K562 (cell line): Measurements from ENCODE around the gene UMAD1. TPM values are rescaled to one million over a fixed set of nuclear protein-coding genes. Genes with fewer than 3 reads are reported as not detected.
A peak's percentile ranks its signal among the peaks of the same experiment; 100 is the strongest.

Experiments used
- ATAC-seq: fragments of 200-7000 bp; cut with Tn5 transposase; 3 replicates; pipeline ENCODE4 v1.9.1; 2020; ENCODE audit warnings: moderate library complexity
- BruUV-seq: library from RNA; stranded (reverse); fragments of 400-500 nt; replicated peaks from 2 replicates; lab custom pipeline; 2021; lab: Mats Ljungman, UMichigan
- CTCF ChIA-PET: fragments of 300-600 bp; formaldehyde crosslinking; extraction: SDS; loops from one replicate; lab custom pipeline; 2021; ENCODE audit warnings: low intra/inter-chr PET ratio; lab: Yijun Ruan, JAX
- POLR2A ChIA-PET: fragments of 300-600, 350-650 bp; sonication (Branson Sonifier 250); formaldehyde crosslinking; extraction: SDS; loops from one replicate; lab custom pipeline; 2021; ENCODE audit warnings: antibody characterized with exemption, inconsistent platforms; lab: Yijun Ruan, JAX
- DNase-seq, 4 experiments: peaks; one replicate each; pipeline versions ENCODE4 v3.0.0 to v3.0.0-alpha.2; 2011 to 2018; ENCODE audit warnings: low spot score in 3 of 4, mixed read lengths in 3 of 4; ENCODE audit errors: extremely low read depth in 1 of 4
- FAIRE-seq: peaks from 2 replicates; lab custom pipeline; 2011; peaks lifted over from hg19 to GRCh38; lab: Jason Lieb, UNC
- H2AFZ ChIP-seq: 2 replicates; pipeline ENCODE4 v1.6.0; 2011; ENCODE audit warnings: low read depth, low read length, control low read depth, inconsistent platforms
- H3K27ac ChIP-seq: fragments of 200-600 bp; 3 replicates; pipeline ENCODE4 v1.8.0; 2011; ENCODE audit warnings: low read depth, mild to moderate bottlenecking, control low read depth, inconsistent platforms, low read length, moderate library complexity, mixed read lengths; ENCODE audit errors: extremely low read depth
- H3K27me3 ChIP-seq, 2 experiments: fragments of 300-600 bp in 1 of 2; 2 replicates in 1 of 2; 3 replicates in 1 of 2; pipeline versions ENCODE4 v1.6.0 to v1.8.0; 2011; ENCODE audit warnings: inconsistent platforms in 2 of 2, low read length in 2 of 2, mild to moderate bottlenecking in 1 of 2, mixed read lengths in 1 of 2, moderate library complexity in 1 of 2; ENCODE audit not compliant: control insufficient read depth in 2 of 2, insufficient read depth in 2 of 2
- H3K36me3 ChIP-seq: fragments of 300-600 bp; 3 replicates; pipeline ENCODE4 v1.8.0; 2011; ENCODE audit warnings: mild to moderate bottlenecking, low read length, inconsistent platforms; ENCODE audit not compliant: control insufficient read depth, insufficient read depth
- H3K4me1 ChIP-seq, 2 experiments: fragments of 200-600 bp in 1 of 2; replicated peaks in 1 of 2; 2 replicates in 1 of 2; 3 replicates in 1 of 2; pipeline versions ENCODE4 v1.5.1 to v1.8.0; 2011; ENCODE audit warnings: inconsistent platforms in 2 of 2, low read length in 2 of 2, mild to moderate bottlenecking in 1 of 2, mixed read lengths in 1 of 2, moderate library complexity in 1 of 2; ENCODE audit not compliant: control insufficient read depth in 2 of 2, insufficient read depth in 2 of 2
- H3K4me2 ChIP-seq: 2 replicates; pipeline ENCODE4 v1.6.1; 2011; ENCODE audit warnings: low read length, control low read depth, inconsistent platforms, mixed read lengths; ENCODE audit not compliant: insufficient read depth
- H3K4me3 ChIP-seq: fragments of 200-600 bp; sonication (generic), shearing (Covaris generic); 2 replicates; pipeline ENCODE4 v1.5.1; 2016; ENCODE audit warnings: control low read depth, inconsistent platforms
- H3K79me2 ChIP-seq: fragments of 200-600 bp; 3 replicates; pipeline ENCODE4 v1.8.0; 2011; ENCODE audit warnings: low read length, inconsistent platforms; ENCODE audit not compliant: control insufficient read depth, insufficient read depth
- H3K9ac ChIP-seq, 2 experiments: 2 replicates each; pipeline versions ENCODE4 v1.6.0 to v1.6.1; 2011; ENCODE audit warnings: low read depth in 2 of 2, low read length in 2 of 2, control low read depth in 1 of 2, inconsistent platforms in 1 of 2, mild to moderate bottlenecking in 1 of 2, mixed read lengths in 1 of 2; ENCODE audit not compliant: insufficient read depth in 1 of 2
- H3K9me1 ChIP-seq: one replicate; pipeline ENCODE4 v1.6.0; 2011; ENCODE audit warnings: inconsistent platforms, mild to moderate bottlenecking, low read length, moderate library complexity; ENCODE audit not compliant: control insufficient read depth, insufficient read depth
- H3K9me3 ChIP-seq: replicated peaks from 2 replicates; pipeline ENCODE4 v1.5.1; 2011; ENCODE audit warnings: low read depth, low read length, inconsistent platforms; ENCODE audit not compliant: control insufficient read depth, insufficient read depth
- H4K20me1 ChIP-seq: replicated peaks from 2 replicates; pipeline ENCODE4 v1.6.1; 2011; ENCODE audit warnings: low read length, inconsistent platforms, mixed read lengths; ENCODE audit not compliant: control insufficient read depth, insufficient read depth
- CEBPG ChIP-seq, 3 experiments: fragments of 200-800 bp in 1 of 3; sonication (Bioruptor generic) in 1 of 3; sonication (generic) in 1 of 3; formaldehyde crosslinking in 1 of 3; IDR thresholded peaks in 2 of 3; conservative IDR thresholded peaks in 1 of 3; 2 replicates each; pipeline versions ENCODE4 v1.6.1 to v1.8.0; 2016 to 2022; ENCODE audit warnings: missing compliant biosample characterization in 2 of 3, missing genetic modification characterization in 2 of 3, mild to moderate bottlenecking in 1 of 3, missing genetic modification reagents in 1 of 3
- CTBP1 ChIP-seq: fragments of 450-650 bp; IDR thresholded peaks from 2 replicates; pipeline ENCODE4 v1.6.1; 2016; ENCODE audit warnings: borderline replicate concordance
- FOSL1 ChIP-seq: fragments of 200-800 bp; sonication (Bioruptor generic); conservative IDR thresholded peaks from 2 replicates; pipeline ENCODE4 v1.6.1; 2016; ENCODE audit warnings: missing genetic modification characterization, missing compliant biosample characterization
- ILK ChIP-seq: fragments of 450-650 bp; IDR thresholded peaks from 2 replicates; pipeline ENCODE4 v1.6.1; 2016; ENCODE audit warnings: missing genetic modification characterization, low read depth, mild to moderate bottlenecking, missing compliant biosample characterization, moderate library complexity, borderline replicate concordance
- MECOM ChIP-seq: fragments of 250-450 bp; sonication (Bioruptor Pico); IDR thresholded peaks from 2 replicates; pipeline ENCODE4 v1.8.0; 2022; ENCODE audit warnings: inconsistent platforms
- MEIS2 ChIP-seq: fragments of 450-650 bp; IDR thresholded peaks from 2 replicates; pipeline ENCODE4 v1.6.1; 2014; ENCODE audit warnings: mild to moderate bottlenecking; ENCODE audit not compliant: partially characterized antibody
- MTA3 ChIP-seq: fragments of 450-650 bp; formaldehyde crosslinking; IDR thresholded peaks from 2 replicates; pipeline ENCODE4 v1.6.1; 2017; ENCODE audit warnings: mild to moderate bottlenecking, borderline replicate concordance
- ZNF766 ChIP-seq: fragments of 200-800 bp; sonication (Bioruptor generic); conservative IDR thresholded peaks from 2 replicates; pipeline ENCODE4 v1.6.1; 2016; ENCODE audit warnings: missing genetic modification characterization, missing compliant biosample characterization
- WGBS: fragments of 100-300 bp; shearing (Covaris generic); methylation state at CpG from one replicate; pipeline ENCODE4 v1.1.6; 2016; ENCODE audit warnings: low coverage, mixed read lengths; ENCODE audit not compliant: insufficient coverage; ENCODE audit errors: missing lambda C conversion rate; 5-methylcytosine and 5-hydroxymethylcytosine counted together
- in situ Hi-C: fragments of 300-500 bp; cut with MboI; formaldehyde crosslinking; loops from 4 replicates; pipeline ENCODE4 v1.15.0; 2018; ENCODE audit warnings: inconsistent platforms, mixed read lengths
- intact Hi-C: fragments of 100-400 bp; cut with micrococcal nuclease; formaldehyde crosslinking; loops from 2 replicates; pipeline ENCODE4 v1.14.2; 2022
- polyA plus RNA-seq, 8 experiments: library from polyadenylated mRNA; depleted of rRNA in 4 of 8; stranded (reverse) in 5 of 8; unstranded in 3 of 8; fragments of >200 nt; fragmentation: Nextera tagmentation in 2 of 8; fragmentation: Illumina TruSeq in 1 of 8; extraction: Ambion mirVana in 2 of 8; extraction: Trizol in 1 of 8; gene quantifications; 2 replicates each; pipeline versions ENCODE4 v1.2.1 to v1.2.3, GENCODE V29; 2011 to 2014; ENCODE audit warnings: inconsistent platforms in 1 of 8, missing spikeins in 1 of 8
- total RNA-seq, 7 experiments: library from RNA; depleted of rRNA in 6 of 7; stranded (reverse); fragments of >200 nt in 6 of 7; fragmentation: Illumina TruSeq in 2 of 7; extraction: Trizol in 2 of 7; gene quantifications; 2 replicates each; pipeline versions ENCODE4 v1.2.1 to v1.2.3, GENCODE V29; 2011 to 2021; ENCODE audit warnings: low replicate concordance in 1 of 7
- TF ChIP-seq, protein P1 (sequence below), 2 experiments: fragments of 450-650 bp in 1 of 2; sonication (generic) in 1 of 2; formaldehyde crosslinking in 1 of 2; IDR thresholded peaks in 1 of 2; conservative IDR thresholded peaks in 1 of 2; 2 replicates each; pipeline versions ENCODE4 v1.6.1 to v1.8.1; 2016 to 2023; ENCODE audit warnings: mild to moderate bottlenecking in 2 of 2, moderate library complexity in 2 of 2, inconsistent platforms in 1 of 2, missing genetic modification reagents in 1 of 2
- TF ChIP-seq, protein P2 (sequence below), 2 experiments: fragments of 450-650 bp; IDR thresholded peaks; 2 replicates each; pipeline ENCODE4 v1.6.1; 2016
- TF ChIP-seq, protein P3 (sequence below), 2 experiments: IDR thresholded peaks in 1 of 2; conservative IDR thresholded peaks in 1 of 2; 2 replicates each; pipeline ENCODE4 v1.6.1; 2016; ENCODE audit warnings: low read depth in 2 of 2, mild to moderate bottlenecking in 1 of 2, missing compliant biosample characterization in 1 of 2, missing genetic modification characterization in 1 of 2, moderate library complexity in 1 of 2

The UMAD1 gene
- total and polyA plus RNA-seq, 9 of the 15 experiments (the other 6 are each of a cell fraction or from before 2014, with no cell fraction given): 9.0 to 26.7 (median 13.3) TPM

DNA sequence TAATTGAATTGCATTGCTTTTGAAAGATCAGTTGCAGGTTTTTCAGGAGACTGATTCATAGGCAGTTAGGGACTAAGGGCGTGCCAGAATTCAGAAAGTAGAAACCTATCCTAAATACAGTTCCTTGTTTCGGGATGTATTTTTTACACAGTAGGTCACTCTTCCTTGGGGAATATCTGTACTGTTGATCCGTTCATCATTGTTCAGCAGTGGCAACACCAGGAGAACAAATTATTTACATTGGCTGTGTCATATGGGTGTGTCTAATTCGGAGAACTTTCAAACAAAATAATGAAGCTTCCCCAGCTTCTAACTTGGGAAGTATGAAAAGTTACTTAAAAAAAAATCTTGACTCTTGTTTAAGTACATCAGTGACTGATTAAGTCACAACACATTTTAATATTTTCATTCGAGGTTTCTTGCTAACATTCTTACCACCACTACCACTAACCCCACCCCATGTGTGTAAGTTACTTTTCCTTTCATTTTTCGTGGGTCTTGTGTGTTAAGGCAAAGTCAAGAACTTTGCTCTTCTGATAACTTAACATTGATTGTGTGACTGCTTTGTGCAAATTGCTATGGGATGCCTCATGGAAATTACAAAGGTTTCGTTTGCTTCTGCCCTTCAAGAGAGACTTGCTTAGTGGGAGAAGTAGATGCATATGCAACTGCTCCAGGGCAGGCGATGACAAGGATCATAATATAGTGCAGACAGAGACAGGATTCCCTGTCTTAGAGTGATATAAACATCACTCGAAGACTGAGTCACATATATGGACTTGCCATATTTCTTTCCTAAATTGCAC lies 121.6 kb downstream of the UMAD1 start:
- ChIA-PET POLR2A (no interaction called here), CTCF (no interaction called here)
- Histone ChIP-seq H3K27ac (no peak overlapping the region), H3K9me1 (no peaks in the 10 kb centered on the region), H3K9ac (no peak overlapping the region), H4K20me1 (no peaks in the 10 kb centered on the region), H3K79me2 (no peaks in the 10 kb centered on the region), H2AFZ (peak overlapping the region; percentile 32; the same call in 1 of the 2 replicates), H3K4me2 (peak overlapping the region; percentile 60), H3K9me3 (no peaks in the 10 kb centered on the region), H3K36me3 (no peaks in the 10 kb centered on the region), H3K4me1 (no peaks in the 10 kb centered on the region; a peak in 1 of 5 replicates), H3K4me3 (no peak overlapping the region), H3K27me3 (no peaks in the 10 kb centered on the region)
- FAIRE-seq (peak; percentile 66), DNase-seq (peak in 1 of 4 experiments; percentile 18), ATAC-seq (peak; percentile 75)
- intact Hi-C loops (loop anchor here (1.0 to 10.0 kb wide), 5 partner anchors 81 to 533 kb away; no protein-coding TSS in a partner anchor), in situ Hi-C loops (no loop called here)
- no TSS peak for BruUV-seq
- 23% methylated on average over 9 of the region's 9 CpGs for WGBS
- TF ChIP-seq ZNF766 (CRISPR knock-in tag) (peak; percentile 89), CEBPG (CRISPR knock-in tag; IDR thresholded peaks at IDR 0.05) (no peak), CEBPG (tag; conservative IDR thresholded peaks at IDR 0.05 in 1 of 2, IDR thresholded peaks at IDR 0.05 in 1 of 2) (0 out of 4 replicates have a peak, but pooled peaks of 1 of the 2 experiments have one; percentile 32), ILK (tag) (no peak), MEIS2 (peak; percentile 86), FOSL1 (tag) (peak; percentile 38), MTA3 (no peak), MECOM (CRISPR knock-in tag) (peak; percentile 47; the same call in 1 of the 2 replicates), CTBP1 (peak; percentile 27; the same call in 1 of the 2 replicates)
- TF ChIP-seq, protein P1, sequence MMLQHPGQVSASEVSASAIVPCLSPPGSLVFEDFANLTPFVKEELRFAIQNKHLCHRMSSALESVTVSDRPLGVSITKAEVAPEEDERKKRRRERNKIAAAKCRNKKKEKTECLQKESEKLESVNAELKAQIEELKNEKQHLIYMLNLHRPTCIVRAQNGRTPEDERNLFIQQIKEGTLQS (IDR thresholded peaks at IDR 0.05): peak; percentile 38; the same call in 1 of the 2 replicates
- TF ChIP-seq, protein P1 (CRISPR knock-in tag; conservative IDR thresholded peaks at IDR 0.05): no peak
- TF ChIP-seq, protein P2, sequence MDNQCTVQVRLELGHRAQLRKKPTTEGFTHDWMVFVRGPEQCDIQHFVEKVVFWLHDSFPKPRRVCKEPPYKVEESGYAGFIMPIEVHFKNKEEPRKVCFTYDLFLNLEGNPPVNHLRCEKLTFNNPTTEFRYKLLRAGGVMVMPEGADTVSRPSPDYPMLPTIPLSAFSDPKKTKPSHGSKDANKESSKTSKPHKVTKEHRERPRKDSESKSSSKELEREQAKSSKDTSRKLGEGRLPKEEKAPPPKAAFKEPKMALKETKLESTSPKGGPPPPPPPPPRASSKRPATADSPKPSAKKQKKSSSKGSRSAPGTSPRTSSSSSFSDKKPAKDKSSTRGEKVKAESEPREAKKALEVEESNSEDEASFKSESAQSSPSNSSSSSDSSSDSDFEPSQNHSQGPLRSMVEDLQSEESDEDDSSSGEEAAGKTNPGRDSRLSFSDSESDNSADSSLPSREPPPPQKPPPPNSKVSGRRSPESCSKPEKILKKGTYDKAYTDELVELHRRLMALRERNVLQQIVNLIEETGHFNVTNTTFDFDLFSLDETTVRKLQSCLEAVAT (IDR thresholded peaks at IDR 0.05): no peak
- TF ChIP-seq, protein P3, sequence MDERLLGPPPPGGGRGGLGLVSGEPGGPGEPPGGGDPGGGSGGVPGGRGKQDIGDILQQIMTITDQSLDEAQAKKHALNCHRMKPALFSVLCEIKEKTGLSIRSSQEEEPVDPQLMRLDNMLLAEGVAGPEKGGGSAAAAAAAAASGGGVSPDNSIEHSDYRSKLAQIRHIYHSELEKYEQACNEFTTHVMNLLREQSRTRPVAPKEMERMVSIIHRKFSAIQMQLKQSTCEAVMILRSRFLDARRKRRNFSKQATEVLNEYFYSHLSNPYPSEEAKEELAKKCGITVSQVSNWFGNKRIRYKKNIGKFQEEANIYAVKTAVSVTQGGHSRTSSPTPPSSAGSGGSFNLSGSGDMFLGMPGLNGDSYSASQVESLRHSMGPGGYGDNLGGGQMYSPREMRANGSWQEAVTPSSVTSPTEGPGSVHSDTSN (CRISPR knock-in tag; IDR thresholded peaks at IDR 0.05; ENCODE audit: low read depth): no peak
- TF ChIP-seq, protein P3 (tag; conservative IDR thresholded peaks at IDR 0.05; ENCODE audit: low read depth): peak; percentile 92
